A204.1 (cell line): ENCODE measurements around the gene MALRD1.

ENCODE experiments used
- FAIRE-seq: peaks from 2 replicates; lab custom pipeline; 2012; peaks lifted over from hg19 to GRCh38; lab: Jason Lieb, UNC

The MALRD1 gene

GRCh38 chr10:19654576-19654975, 606.0 kb downstream of the MALRD1 start:
- no peak for FAIRE-seq

- FAIRE-seq, result no peak
Observed at GRCh38 chr10:19656420-19657042, 607.9 kb downstream of the MALRD1 start.

- no peak for FAIRE-seq
Observed at GRCh38 chr10:19658131-19658530, 609.5 kb downstream of the MALRD1 start.

- FAIRE-seq, result no peak
Observed at GRCh38 chr10:19658622-19659233, 610.1 kb downstream of the MALRD1 start.

- no peak for FAIRE-seq
Observed at GRCh38 chr10:19659920-19660655, 611.5 kb downstream of the MALRD1 start.

GRCh38 chr10:19663344-19663743, 614.7 kb downstream of the MALRD1 start:
- FAIRE-seq, result no peak

- no peak for FAIRE-seq
Observed at GRCh38 chr10:19668116-19668515, 619.5 kb downstream of the MALRD1 start.

- no peak for FAIRE-seq
Observed at GRCh38 chr10:19676063-19676462, 627.5 kb downstream of the MALRD1 start.

GRCh38 chr10:19683356-19683755, 634.8 kb downstream of the MALRD1 start:
- no peak for FAIRE-seq

GRCh38 chr10:19683960-19684359, 635.4 kb downstream of the MALRD1 start:
- no peak for FAIRE-seq

- no peak for FAIRE-seq
Observed at GRCh38 chr10:19688344-19688743, 639.7 kb downstream of the MALRD1 start.

- FAIRE-seq, result no peak
Observed at GRCh38 chr10:19689231-19689630, 640.6 kb downstream of the MALRD1 start.

GRCh38 chr10:19699299-19699698, 650.7 kb downstream of the MALRD1 start:
- no peak for FAIRE-seq

GRCh38 chr10:19701427-19702052, 652.9 kb downstream of the MALRD1 start:
- no peak for FAIRE-seq

GRCh38 chr10:19702215-19702614, 653.6 kb downstream of the MALRD1 start:
- no peak for FAIRE-seq

GRCh38 chr10:19704544-19704943, 655.9 kb downstream of the MALRD1 start:
- FAIRE-seq, result no peak

- no peak for FAIRE-seq
Observed at GRCh38 chr10:19705250-19705649, 656.6 kb downstream of the MALRD1 start.

GRCh38 chr10:19706904-19707303, 658.3 kb downstream of the MALRD1 start:
- FAIRE-seq, result no peak

- no peak for FAIRE-seq
Observed at GRCh38 chr10:19707376-19707775, 658.8 kb downstream of the MALRD1 start.

GRCh38 chr10:19708031-19708430, 659.4 kb downstream of the MALRD1 start:
- FAIRE-seq, result no peak

- FAIRE-seq, result no peak
Observed at GRCh38 chr10:19710600-19710999, 662.0 kb downstream of the MALRD1 start.

- FAIRE-seq, result no peak
Observed at GRCh38 chr10:19713159-19713558, 664.6 kb downstream of the MALRD1 start.
